GM18526 (cell line): ENCODE results near the gene C8B.

Experiments used
- POLR2A ChIP-seq: IDR thresholded peaks from 3 replicates; pipeline ENCODE4 v1.6.1; 2011; ENCODE audit not compliant: insufficient read length; ENCODE audit errors: extremely low read depth

The C8B gene

GRCh38 chr1:56965916-56966697, at the start of gene C8B:
TSS of gene C8B (minus strand) at chr1:56966015. CDS start at chr1:56965948, 67 bp downstream.
- no peak for TF ChIP-seq POLR2A

- TF ChIP-seq POLR2A = no peak
Measured at GRCh38 chr1:57015071-57015470, 49.3 kb upstream of the C8B start.

GRCh38 chr1:57013522-57013921, 47.7 kb upstream of the C8B start:
- no peak for TF ChIP-seq POLR2A

- TF ChIP-seq POLR2A = no peak
Measured at GRCh38 chr1:57012315-57012714, 46.5 kb upstream of the C8B start.

GRCh38 chr1:57010511-57010910, 44.7 kb upstream of the C8B start:
- TF ChIP-seq POLR2A = no peak

- no peak for TF ChIP-seq POLR2A
Measured at GRCh38 chr1:57007948-57008347, 42.1 kb upstream of the C8B start.

GRCh38 chr1:57007472-57007871, 41.7 kb upstream of the C8B start:
- TF ChIP-seq POLR2A = no peak

GRCh38 chr1:57003398-57004139, 37.8 kb upstream of the C8B start:
- no peak for TF ChIP-seq POLR2A

- TF ChIP-seq POLR2A = no peak
Measured at GRCh38 chr1:56995414-56996100, 29.7 kb upstream of the C8B start.

GRCh38 chr1:56993475-56993874, 27.7 kb upstream of the C8B start:
- no peak for TF ChIP-seq POLR2A

GRCh38 chr1:56992318-56993125, 26.7 kb upstream of the C8B start:
- TF ChIP-seq POLR2A = no peak

- TF ChIP-seq POLR2A = no peak
Measured at GRCh38 chr1:56991576-56991975, 25.8 kb upstream of the C8B start.

- TF ChIP-seq POLR2A = no peak
Measured at GRCh38 chr1:56986397-56986796, 20.6 kb upstream of the C8B start.

- no peak for TF ChIP-seq POLR2A
Measured at GRCh38 chr1:56985857-56986256, 20.0 kb upstream of the C8B start.

- no peak for TF ChIP-seq POLR2A
Measured at GRCh38 chr1:56983484-56983883, 17.7 kb upstream of the C8B start.
